ENCODE data around the gene ZNF558.
"Not testable (repeated sequence)": the region's sequence is repeated elsewhere in the genome, so short reads cannot be mapped to it uniquely, and the experiment has no call there.

Gene ZNF558

GRCh38 chr19:8811315-8812172 lies 20.6 kb downstream of the ZNF558 start:
- no peak for DNase-seq (ENCODE audit: low spot score)
- no peak for TF ChIP-seq CTCF (IDR thresholded peaks at IDR 0.05; ENCODE audit: borderline replicate concordance, control extremely low read depth, extremely low read depth, insufficient read depth, missing control alignments)

DNA sequence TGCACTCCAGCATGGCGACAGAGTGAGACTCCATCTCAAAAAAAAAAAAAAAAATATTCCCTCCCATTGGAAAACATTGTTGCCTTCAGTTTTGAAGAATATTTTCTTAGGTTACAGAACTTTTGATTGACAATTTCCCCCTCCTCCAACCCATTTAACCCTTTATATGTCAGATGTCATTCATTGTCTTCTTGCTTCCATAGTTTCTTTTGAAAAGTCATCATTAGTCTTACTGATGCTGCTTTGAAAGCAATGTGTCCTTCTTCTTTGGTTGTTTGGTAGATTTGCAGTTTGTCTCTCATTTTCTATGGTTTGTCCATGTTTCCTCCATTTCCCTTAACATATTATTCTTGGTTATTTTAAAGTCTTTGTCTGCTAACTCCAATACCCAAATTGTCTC lies 25.4 kb downstream of the ZNF558 start:
- no peak for DNase-seq (ENCODE audit: low spot score)
- in situ Hi-C loops (cut with MboI; ENCODE audit: low sequenced_read_pairs, unreplicated experiment), result no loop called here
- TF ChIP-seq CTCF (IDR thresholded peaks at IDR 0.05; ENCODE audit: borderline replicate concordance, control extremely low read depth, extremely low read depth, insufficient read depth, missing control alignments), result no peak

More at GRCh38 chr19:8811315-8812172, 20.6 kb downstream of the ZNF558 start:
- in situ Hi-C loops (cut with MboI; ENCODE audit: low sequenced_read_pairs, unreplicated experiment), result no loop called here

DNA sequence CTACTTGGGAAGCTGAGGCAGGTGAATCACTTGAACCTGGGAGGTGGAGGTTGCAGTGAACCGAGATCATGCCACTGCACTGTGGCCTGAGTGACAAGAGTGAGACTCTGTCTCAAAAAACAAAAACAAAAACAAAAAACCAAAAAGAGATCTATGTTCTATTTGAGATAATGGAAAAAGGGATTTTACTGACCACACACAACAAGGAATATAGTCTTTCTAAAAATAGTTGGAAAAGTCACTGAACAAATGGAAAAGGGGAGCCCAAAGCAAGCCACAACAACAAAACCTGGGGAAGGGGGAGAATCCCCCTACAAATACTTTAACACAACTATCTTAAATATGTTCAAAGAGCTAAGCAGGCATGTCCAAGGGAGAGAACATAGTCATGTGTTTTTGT lies 37.3 kb downstream of the ZNF558 start:
- no peak for TF ChIP-seq CTCF (IDR thresholded peaks at IDR 0.05; ENCODE audit: borderline replicate concordance, control extremely low read depth, extremely low read depth, insufficient read depth, missing control alignments)
- DNase-seq (ENCODE audit: low spot score), result no peak
- in situ Hi-C loops (cut with MboI; ENCODE audit: low sequenced_read_pairs, unreplicated experiment), result no loop called here

DNA sequence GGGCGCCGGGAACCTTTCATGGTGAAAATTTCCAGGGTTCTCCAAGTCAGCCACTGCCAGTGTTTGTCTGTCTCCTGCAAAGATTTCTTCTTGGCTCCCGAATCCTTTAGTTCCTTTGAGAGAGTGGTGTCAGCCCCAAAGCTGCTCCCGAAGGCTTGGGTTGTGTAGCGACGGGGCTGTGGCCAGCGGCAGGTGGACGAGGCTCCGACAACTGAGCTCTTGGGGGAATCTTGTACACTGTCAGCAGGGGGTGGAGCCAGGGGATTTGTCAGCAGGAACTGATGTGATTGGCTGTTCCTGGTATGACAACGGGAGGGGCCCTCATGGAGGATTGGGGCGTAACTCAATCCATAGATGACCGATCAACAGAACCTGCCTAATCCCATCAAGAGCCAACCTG lies 58.5 kb downstream of the ZNF558 start:
- in situ Hi-C loops (cut with MboI; ENCODE audit: low sequenced_read_pairs, unreplicated experiment), result not testable (repeated sequence)

DNA sequence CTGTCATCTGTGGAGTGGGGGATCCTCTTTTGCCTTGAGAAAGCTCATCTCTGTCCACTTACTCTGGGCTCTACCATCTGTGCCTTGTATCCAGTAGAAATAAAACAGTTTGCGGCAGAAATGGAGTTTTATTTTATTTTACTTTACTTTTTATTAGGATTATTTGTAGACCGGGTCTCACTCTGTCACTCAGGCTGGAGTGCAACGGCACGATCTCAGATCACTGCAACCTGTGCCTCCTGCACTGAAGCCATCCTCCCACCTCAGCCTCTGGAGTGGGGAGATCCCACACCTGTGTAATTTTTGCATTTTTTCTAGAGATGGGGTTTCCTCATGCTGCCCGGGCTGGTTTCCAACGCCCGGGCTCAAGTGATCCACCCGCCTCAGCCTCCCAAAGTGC lies 62.8 kb downstream of the ZNF558 start:
- in situ Hi-C loops (cut with MboI; ENCODE audit: low sequenced_read_pairs, unreplicated experiment); DNase-seq (ENCODE audit: low spot score): not testable (repeated sequence)

More for the DNA sequence above, 58.5 kb downstream of the ZNF558 start:
- not testable (repeated sequence) for DNase-seq (ENCODE audit: low spot score)

DNA sequence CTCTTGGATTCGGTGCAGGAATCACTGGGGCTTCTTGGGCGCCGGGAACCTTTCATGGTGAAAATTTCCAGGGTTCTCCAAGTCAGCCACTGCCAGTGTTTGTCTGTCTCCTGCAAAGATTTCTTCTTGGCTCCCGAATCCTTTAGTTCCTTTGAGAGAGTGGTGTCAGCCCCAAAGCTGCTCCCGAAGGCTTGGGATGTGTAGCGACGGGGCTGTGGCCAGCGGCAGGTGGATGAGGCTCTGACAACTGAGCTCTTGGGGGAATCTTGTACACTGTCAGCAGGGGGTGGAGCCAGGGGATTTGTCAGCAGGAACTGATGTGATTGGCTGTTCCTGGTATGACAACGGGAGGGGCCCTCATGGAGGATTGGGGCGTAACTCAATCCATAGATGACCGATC lies 64.8 kb downstream of the ZNF558 start:
- in situ Hi-C loops (cut with MboI; ENCODE audit: low sequenced_read_pairs, unreplicated experiment); DNase-seq (ENCODE audit: low spot score): not testable (repeated sequence)
